GM20431 (cell line): ENCODE measurements around the gene CCDC183.

ENCODE experiments used
- in situ Hi-C: fragments of 300-500 bp; cut with MseI, MboI; formaldehyde crosslinking; loops from one replicate; pipeline ENCODE4 v1.15.0; 2020; ENCODE audit warnings: low sequenced_read_pairs; ENCODE audit not compliant: unreplicated experiment

The CCDC183 gene

DNA sequence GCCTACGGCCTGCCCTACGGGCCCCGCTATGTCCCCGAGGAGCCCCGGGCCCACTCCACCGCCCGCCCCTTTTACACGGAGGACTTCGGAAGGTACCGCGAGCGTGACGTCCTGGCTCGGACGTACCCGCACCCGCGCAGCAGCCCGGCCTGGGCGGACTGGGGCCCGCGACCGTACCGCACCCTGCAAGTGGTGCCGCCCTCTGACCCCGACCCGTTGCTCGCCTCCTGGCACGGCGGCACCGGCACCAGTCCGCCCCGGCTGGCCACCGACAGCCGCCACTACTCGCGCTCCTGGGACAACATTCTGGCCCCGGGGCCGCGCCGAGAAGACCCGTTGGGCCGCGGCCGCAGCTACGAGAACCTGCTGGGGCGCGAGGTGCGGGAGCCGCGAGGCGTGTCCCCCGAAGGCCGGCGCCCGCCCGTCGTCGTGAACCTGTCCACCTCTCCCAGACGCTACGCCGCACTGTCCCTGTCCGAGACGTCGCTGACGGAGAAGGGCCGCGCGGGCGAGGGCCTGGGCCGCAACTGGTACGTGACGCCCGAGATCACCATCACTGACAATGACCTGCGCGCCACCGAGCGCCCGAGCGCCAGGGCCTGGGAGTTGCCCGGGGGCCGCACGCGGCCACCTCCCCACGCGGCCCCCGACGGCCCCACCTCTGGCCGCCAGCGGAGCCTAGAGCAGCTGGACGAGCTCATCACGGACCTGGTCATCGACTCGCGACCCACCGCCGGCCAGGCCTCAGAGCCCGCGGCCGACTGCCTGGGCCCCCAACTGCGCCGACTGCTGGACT, 49.5 kb downstream of the CCDC183 start:
- in situ Hi-C loops: no loop called here

DNA sequence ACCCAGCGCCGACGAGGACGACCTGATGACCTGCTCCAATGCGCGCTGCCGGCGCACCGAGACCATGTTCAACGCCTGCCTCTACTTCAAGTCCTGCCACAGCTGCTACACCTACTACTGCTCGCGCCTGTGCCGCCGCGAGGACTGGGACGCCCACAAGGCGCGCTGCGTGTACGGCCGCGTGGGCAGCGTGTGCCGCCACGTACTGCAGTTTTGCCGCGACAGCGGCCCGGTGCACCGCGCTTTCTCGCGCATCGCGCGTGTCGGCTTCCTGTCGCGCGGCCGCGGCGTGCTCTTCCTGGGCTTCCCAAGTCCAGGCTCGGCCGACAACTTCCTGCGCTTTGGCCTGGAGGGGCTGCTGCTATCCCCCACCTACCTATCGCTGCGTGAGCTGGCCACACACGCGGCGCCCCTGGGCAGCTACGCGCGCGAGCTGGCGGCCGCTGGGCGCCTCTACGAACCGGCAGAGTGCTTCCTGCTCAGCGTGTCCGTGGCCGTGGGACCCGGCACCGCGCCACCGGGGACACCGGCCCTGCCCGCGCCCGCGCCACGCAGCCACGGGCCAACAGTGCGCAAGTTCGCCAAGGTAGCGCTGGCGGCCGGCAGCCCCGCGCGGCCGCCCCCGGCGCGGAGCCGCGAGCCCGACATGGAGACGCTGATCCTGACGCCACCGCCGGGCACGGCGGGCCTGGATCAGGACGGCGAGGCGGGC, 50.4 kb downstream of the CCDC183 start:
- in situ Hi-C loops: no loop called here

DNA sequence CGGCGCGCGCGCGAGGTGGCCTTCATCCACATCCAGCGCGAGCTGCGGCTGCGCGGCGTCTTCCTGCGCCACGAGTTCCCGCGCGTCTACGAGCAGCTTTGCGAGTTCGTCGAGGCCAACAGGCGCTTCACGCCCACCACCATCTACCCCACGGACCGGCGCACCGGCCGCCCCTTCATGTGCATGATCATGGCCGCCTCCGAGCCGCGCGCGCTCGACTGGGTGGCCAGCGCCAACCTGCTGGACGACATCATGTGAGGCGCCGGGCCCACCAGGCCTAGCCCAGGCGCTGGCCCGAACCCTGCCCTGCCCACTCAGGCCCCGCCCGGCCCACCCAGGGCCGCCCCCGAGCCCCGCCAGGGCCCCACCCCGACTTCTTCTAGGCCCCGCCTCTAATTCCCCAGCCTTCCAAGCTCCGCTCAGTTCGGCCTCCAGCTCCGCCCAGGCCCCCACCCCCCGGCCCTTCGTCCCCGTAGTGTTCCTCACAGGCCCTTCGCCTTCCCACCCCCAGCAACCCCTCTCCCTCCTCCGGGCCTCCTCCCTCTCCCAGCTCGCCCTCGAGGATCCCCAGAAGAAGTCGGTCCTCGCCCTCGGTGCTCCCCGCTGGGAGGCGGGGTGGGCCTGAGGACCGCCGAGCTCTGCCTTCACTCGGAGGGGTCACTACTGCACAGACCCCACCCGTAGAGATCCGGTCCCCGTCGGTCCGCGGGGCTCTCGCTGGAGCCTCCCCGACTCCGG, 51.1 kb downstream of the CCDC183 start:
- in situ Hi-C loops: no loop called here

- in situ Hi-C loops: no loop called here
These were observed 51.8 kb downstream of the CCDC183 start for GRCh38 chr9:136847826-136848392.

GRCh38 chr9:136848393-136849037, 52.4 kb downstream of the CCDC183 start:
- in situ Hi-C loops: no loop called here

GRCh38 chr9:136849038-136849959, 53.2 kb downstream of the CCDC183 start, which contains the start of gene PHPT1:
PHPT1 (plus strand) TSS chr9:136849409; CDS start chr9:136849431, 22 bp downstream.
- in situ Hi-C loops: no loop called here

GRCh38 chr9:136849960-136850865, 54.1 kb downstream of the CCDC183 start:
- in situ Hi-C loops: no loop called here

- in situ Hi-C loops: no loop called here
These were observed 55.0 kb downstream of the CCDC183 start for GRCh38 chr9:136850866-136851775.

- in situ Hi-C loops: no loop called here
These were observed 56.0 kb downstream of the CCDC183 start, which contains the start of gene MAMDC4 for GRCh38 chr9:136851941-136852663. MAMDC4 (plus strand) TSS chr9:136852346; CDS start chr9:136852417, 71 bp downstream.

DNA sequence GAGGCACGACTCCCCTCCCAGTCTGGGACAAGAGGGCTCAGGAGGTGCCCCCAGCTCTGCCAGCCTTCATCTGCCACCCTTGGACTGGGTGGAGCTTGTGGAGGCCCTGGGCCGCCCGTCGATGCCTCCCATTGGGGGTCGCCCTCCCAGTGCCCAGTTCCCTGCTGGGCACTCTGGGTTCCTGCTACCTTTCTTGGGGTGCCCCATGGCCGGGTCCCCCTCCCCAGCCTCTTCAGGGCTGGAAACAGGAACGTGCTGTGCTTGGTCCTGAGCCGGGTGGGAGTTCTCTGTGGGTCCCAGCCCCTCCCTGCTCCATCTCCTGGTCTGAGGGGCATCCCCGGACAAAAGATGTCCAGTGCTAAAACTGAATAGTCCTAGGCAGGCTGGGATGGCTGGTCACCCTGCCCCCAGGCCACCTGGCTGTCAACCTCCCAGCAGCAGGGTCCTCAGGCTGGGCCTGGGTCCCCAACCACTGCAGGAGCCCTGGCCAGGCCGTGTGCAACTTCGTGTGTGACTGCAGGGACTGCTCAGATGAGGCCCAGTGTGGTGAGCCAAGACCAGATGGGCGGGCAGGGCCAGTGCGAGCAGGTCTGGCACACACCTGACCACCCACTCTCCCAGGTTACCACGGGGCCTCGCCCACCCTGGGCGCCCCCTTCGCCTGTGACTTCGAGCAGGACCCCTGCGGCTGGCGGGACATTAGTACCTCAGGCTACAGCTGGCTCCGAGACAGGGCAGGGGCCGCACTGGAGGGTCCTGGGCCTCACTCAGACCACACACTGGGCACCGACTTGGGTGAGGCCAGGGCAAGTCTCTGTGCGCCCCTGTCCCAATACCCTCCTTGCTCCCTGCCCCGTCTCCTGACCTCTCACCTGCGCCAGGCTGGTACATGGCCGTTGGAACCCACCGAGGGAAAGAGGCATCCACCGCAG, 56.8 kb downstream of the CCDC183 start:
- in situ Hi-C loops: no loop called here

GRCh38 chr9:136853596-136854112, 57.5 kb downstream of the CCDC183 start:
- in situ Hi-C loops: no loop called here

DNA sequence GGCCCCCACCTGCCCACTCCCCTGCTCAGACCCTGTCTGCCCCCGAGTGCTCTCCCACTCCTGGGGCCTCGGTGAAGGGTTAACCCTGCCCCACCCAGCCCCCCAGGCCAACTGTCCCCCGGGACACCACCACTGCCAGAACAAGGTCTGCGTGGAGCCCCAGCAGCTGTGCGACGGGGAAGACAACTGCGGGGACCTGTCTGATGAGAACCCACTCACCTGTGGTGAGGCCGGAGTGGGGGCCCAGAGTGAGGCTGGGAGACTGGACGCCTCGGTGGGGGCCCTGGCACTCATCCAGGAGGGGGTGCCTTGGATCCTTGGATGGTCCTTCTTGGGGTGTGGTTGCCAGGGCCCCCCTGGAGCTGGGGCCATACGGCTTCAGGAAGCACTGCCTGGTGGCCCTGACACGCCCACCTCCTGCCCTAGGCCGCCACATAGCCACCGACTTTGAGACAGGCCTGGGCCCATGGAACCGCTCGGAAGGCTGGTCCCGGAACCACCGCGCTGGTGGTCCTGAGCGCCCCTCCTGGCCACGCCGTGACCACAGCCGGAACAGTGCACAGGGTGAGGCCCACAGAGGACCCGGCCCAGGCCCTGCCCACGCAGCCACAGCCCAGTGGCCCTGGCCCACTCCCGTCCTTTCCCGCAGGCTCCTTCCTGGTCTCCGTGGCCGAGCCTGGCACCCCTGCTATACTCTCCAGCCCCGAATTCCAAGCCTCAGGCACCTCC, 58.1 kb downstream of the CCDC183 start:
- in situ Hi-C loops: no loop called here

DNA sequence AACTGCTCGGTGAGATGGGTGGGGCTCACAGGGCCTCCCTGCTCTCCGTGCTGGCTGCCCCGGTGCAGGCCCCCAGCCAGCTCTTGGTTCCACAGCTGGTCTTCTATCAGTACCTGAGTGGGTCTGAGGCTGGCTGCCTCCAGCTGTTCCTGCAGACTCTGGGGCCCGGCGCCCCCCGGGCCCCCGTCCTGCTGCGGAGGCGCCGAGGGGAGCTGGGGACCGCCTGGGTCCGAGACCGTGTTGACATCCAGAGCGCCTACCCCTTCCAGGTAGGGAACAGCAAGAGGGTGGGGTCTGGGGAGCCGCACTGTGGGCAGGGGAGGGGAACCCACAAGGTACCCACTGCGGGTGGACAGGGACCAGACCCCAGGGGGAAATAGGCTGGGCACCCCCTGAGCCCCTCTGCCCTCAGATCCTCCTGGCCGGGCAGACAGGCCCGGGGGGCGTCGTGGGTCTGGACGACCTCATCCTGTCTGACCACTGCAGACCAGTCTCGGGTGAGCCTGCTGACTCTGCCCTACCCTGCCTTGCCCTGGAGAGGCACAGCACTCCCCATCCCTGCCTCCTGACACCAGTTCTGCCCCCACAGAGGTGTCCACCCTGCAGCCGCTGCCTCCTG, 58.8 kb downstream of the CCDC183 start:
- in situ Hi-C loops: no loop called here
